GM18951 (cell line): ENCODE results near the gene COPG2.
"Not testable (repeated sequence)": the region's sequence is repeated elsewhere in the genome, so short reads cannot be mapped to it uniquely, and the experiment has no call there.

Source experiments
- POLR2A ChIP-seq: IDR thresholded peaks from 4 replicates; pipeline ENCODE4 v1.6.1; 2011; ENCODE audit warnings: mild to moderate bottlenecking; ENCODE audit not compliant: insufficient read length, insufficient read depth; ENCODE audit errors: extremely low read depth
- in situ Hi-C: fragments of 300-500 bp; cut with MboI; formaldehyde crosslinking; loops from one replicate; pipeline ENCODE4 v1.12.0; 2022; ENCODE audit warnings: low sequenced_read_pairs, mixed read lengths, inconsistent platforms; ENCODE audit not compliant: unreplicated experiment

COPG2 gene

DNA sequence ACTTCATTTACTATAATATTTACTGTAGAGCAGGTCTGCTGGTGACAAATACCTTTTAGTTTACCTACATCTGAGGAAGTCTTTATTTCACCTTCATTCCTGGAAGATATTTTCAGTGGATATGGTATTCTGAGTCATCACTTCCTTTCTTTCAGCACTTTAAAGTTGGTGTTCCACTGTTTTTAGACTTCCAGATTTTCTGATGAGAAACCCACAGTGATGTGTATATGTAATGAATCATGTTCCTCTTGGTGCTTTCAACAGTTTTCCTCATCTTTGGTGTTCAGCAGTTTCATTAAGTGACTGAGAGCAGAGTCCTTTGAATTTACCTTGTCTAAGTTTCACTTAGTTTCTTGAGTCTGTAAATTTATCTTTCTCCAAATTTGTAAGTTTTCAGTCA, 36.4 kb downstream of the COPG2 start:
- in situ Hi-C loops, result no loop called here
- TF ChIP-seq POLR2A, result no peak

DNA sequence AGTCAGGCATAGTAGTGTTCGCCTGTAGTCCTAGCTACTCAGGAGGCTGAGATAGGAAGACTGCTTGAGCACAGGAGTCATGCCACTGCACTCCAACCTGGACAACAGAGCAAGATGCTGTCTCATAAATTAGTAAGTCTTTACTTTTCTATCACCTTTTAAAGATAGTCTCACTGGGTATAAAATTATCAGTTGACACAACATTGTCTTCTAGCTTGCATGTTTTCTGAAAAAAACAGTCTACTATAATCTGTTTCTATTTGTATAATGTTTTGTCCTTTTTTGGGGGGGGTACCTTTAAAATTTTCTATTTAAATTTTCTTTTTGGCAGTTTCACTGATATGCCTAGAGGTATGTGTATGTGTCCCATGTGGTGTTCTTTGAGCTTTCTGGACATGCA, 39.6 kb downstream of the COPG2 start:
- in situ Hi-C loops, result no loop called here
- no peak for TF ChIP-seq POLR2A

DNA sequence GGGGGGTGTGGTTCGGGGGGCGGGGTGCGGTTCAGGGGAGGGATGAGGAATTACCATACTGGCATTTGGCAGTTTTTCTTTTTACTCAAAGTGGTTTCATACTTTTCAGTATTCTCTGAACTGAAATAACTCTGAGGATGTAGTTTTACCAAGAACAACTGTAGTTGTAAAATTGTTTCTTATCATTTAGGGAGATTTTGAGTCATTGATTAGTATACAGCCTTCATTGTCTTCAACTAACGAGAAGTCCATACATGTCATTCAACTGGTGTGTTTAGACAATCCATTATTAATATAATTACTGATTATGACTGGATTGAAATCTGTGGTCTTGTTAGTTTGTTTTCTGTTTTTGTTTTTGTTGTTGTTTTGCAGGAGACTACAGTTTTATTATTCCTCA, 40.8 kb downstream of the COPG2 start:
- no peak for TF ChIP-seq POLR2A
- in situ Hi-C loops, result no loop called here

DNA sequence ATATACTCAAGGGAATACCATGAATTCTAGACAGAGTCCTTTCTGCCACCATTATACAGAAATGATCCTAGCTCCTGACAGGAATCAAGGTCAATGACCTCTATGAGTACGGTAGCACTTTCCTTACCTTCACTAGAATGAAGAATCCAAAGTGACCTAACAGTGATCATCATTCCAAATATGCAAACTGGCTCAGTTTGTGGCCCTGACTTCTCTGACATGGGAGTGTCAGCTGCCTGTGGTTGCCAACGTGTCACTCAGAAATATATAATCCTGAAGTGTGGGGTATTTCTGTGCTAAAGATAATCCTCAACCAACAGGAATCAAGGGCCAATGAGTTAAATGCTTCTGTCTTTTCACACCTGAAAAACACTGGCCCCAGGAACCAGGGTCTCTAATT, 45.7 kb downstream of the COPG2 start:
- no peak for TF ChIP-seq POLR2A
- in situ Hi-C loops, result no loop called here

DNA sequence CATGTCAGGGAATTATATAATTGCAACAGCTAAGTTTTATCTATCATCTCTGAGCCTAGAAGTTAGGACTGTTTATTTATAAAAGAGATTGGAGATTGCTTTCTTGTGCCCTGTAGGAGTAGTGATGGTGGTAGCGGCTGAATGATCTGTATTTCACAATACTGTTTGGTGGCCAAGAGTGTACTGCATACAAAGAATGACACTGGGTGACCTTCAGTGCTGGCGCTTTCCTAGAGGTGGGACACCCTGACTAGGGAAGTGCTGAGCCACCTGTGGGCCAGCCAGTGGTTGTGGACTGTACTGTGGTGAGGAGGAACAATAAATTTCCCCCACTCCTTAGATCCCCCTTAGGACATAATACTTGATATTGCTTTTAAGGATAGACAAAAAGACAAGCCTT, 53.0 kb downstream of the COPG2 start:
- no peak for TF ChIP-seq POLR2A

DNA sequence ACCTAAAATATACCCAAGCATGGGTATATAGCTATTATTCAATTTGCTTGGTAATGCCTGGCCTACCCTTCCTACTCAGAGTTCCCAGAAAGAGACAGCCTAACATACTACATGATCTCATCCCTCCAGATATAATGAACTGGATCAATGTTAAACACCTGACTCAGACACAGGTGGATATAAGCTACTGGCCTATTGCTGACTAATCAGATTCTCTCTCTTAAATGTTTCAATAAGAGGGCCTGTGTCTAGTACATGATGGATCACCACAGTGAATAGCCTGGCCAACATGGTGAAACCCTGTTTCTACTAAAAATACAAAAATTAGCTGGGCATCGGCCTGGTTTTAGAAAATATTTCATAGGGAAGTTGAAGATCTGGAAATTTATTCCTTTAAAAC, 54.1 kb downstream of the COPG2 start:
- TF ChIP-seq POLR2A, result no peak
- in situ Hi-C loops, result no loop called here

More for the DNA sequence above, 53.0 kb downstream of the COPG2 start:
- in situ Hi-C loops, result no loop called here

DNA sequence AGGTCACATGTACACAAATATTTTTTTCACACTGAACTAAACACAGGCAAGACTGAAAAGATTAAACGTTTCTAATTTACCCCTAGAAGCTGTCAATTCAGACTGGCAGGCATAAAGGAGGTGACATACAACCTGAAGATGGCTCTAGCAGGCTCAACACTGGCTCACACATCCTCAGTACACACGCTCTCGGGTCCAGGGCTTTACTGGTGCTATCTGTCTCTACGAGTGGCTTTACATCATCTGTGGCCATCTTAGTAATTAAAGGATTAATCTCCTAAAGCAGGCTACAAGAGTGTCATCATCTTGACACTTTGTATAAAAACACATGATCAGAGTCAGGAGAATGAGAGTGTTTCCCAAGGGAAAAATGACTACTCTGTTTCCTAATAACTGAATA, 57.3 kb downstream of the COPG2 start:
- in situ Hi-C loops, result no loop called here
- no peak for TF ChIP-seq POLR2A

DNA sequence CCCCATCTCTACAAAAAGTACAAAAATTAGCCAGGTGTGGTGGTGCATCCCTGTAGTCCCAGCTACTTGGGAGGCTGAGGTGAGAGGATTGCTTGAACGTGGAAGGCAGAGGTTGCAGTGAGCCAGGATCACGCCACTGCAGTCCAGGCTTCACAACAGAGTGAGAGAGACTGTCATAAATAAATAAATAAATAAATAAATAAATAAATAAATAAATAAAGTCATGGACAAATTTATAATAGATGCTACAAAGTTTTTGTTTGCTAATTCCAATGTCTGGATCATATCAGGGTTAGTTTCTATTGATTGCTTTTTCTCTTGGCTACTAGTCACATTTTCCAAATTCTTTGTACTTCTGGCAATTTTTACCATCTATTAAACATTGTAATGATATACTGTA, 61.5 kb downstream of the COPG2 start:
- in situ Hi-C loops, result not testable (repeated sequence)

DNA sequence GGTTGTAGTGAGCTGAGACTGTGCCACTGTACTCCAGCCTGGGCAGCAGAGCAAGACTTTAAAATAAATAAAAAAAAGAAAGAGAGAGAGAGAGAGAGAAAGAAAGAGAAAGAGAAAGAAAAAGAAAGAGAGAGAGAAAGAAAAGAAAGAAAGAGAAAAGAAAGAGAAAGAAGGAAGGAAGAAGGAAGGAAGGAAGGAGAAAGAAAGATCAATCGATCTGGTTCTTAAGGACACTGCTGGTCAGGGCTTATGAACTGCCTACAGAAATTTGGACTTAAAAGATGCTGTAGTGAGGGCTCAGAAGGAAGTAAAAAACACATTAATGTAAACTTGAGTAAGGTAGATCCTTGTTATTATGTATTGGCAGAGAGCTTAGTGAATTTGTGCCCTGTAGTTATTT, 62.4 kb downstream of the COPG2 start:
- in situ Hi-C loops, result no loop called here
- no peak for TF ChIP-seq POLR2A

DNA sequence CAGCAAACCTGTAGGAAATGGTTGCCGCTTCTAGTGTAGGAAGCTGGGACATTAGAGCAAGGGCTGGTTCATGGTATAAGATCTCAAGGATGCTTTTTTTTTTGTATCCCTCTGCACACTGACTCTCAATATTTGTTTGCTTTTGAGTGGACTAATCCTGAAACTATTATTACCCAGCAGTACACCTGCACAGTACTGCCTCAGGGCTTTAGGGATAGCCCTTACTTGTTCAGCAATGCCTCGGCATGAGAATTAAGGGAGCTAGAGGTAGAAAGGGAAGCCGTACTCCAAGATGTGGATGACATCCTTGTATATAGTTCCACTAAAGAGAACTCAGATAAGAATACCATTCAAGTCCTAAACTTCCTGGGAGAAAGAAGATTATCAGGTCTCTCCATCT, 70.5 kb downstream of the COPG2 start:
- TF ChIP-seq POLR2A, result no peak

DNA sequence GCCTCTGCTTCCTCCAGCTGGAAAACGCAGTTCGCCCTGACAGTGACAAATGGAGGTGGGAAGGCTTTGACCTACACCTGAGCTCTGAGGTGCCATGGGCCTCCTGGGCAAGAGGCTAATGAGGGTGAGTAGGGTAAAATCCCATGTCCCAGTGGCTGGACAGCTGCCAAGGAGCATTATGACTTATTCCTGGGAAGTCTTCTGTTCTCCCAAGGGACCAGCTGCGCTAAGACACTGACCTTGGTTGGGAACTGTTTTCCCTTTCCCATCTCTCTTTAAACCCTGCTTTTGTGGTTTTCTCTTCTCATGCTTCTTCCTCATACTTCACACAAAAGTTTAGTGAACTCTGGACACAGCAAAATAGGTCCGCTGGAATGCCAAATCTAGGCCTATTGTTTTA, 72.6 kb downstream of the COPG2 start:
- in situ Hi-C loops, result no loop called here

More for the DNA sequence above, 70.5 kb downstream of the COPG2 start:
- in situ Hi-C loops, result no loop called here

DNA sequence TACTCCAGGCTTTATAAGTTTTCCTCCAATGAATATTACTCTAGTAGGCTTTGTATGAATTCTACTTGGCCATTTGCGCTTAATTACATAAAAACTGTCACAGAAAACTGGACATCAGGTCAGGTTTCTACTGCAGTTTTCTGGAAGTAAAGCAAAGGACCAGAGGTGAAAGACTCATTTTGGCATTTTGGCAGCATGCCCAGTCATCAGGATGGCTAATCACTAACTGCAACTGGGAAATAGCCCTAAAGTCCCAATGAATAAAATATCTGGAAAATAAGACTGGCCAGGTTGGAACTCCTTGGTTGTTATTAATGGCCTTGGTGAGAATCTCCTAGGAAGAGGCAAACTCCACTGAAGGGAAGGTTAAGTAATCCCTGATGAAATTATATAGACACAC, 75.5 kb downstream of the COPG2 start:
- in situ Hi-C loops, result no loop called here
- no peak for TF ChIP-seq POLR2A

More for the DNA sequence above, 72.6 kb downstream of the COPG2 start:
- no peak for TF ChIP-seq POLR2A

DNA sequence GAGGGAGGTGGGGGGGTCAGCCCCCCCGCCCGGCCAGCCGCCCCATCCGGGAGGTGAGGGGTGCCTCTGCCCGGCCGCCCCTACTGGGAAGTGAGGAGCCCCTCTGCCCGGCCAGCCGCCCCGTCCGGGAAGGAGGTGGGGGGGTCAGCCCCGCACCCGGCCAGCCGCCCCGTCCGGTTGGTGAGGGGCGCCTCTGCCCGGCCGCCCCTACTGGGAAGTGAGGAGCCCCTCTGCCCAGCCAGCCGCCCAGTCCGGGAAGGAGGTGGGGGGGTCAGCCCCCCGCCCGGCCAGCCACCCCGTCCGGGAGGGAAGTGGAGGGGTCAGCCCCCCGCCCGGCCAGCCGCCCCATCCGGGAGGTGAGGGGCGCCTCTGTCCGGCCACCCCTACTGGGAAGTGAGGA, 77.1 kb downstream of the COPG2 start:
- in situ Hi-C loops, result not testable (repeated sequence)

DNA sequence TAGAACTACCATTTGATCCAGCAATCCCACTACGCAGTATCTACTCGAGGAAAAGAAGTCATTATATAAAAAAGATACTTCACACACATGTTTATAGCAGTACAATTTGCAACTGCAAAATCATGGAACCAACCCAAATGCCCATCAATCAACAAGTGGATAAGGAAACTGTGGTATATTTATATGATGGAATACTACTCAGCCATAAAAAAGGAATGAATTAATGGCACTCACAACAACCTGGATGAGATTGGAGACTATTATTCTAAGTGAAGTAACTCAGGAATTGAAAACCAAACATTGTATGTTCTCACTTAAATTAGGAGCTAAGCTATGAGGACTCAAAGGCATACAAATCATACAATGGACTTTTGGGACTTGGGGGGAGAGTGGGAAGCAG, 82.6 kb downstream of the COPG2 start:
- in situ Hi-C loops, result not testable (repeated sequence)

DNA sequence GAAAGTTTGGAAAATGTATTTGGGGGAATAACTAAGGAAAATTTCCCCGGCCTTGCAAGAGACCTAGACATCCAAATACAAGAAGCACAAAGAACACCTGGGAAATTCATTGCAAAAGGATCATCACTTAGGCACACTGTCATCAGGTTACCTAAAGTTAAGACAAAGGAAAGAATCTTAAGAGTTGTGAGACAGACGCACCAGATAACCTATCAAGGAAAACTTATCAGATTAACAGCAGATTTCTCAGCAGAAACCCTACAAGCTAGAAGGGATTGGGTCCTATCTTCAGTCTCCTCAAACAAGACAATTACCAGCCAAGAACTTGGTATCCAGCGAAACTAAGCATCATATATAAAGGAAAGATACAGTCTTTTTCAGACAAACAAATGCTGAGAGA, 93.4 kb downstream of the COPG2 start:
- in situ Hi-C loops, result not testable (repeated sequence)

DNA sequence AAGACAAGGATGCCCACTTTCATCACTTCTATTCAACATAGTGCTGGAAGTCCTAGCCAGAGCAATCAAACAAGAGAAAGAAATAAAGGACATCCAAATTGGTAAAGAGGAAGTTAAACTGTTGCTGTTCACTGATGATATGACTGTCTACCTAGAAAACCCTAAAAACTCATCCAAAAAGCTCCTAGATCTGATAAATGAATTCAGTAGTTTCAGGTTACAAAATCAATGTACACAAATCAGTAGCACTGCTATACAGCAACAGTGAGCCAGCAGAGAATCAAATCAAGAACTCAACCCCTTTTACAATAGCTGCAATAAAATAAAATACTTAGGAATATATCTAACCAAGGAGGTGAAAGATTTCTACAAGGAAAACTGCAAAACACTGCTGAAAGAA, 98.4 kb downstream of the COPG2 start:
- in situ Hi-C loops, result not testable (repeated sequence)
